OCI-LY1 (cell line): ENCODE results near the gene COMMD3.

ENCODE experiments used
- EZH2 ChIP-seq: fragments of 200-600 bp; sonication (generic), shearing (Covaris generic); IDR thresholded peaks from 2 replicates; pipeline ENCODE4 v1.8.0; 2017; ENCODE audit warnings: borderline replicate concordance, mixed run types, mild to moderate bottlenecking, antibody characterized with exemption, low read length, moderate library complexity, mixed read lengths
- TF ChIP-seq, protein P1 (sequence below): fragments of 200-600 bp; sonication (generic), shearing (Covaris generic); IDR thresholded peaks from 2 replicates; pipeline ENCODE4 v1.5.1; 2017; ENCODE audit warnings: mild to moderate bottlenecking, antibody characterized with exemption, low read length, moderate library complexity, mixed read lengths

DNA sequence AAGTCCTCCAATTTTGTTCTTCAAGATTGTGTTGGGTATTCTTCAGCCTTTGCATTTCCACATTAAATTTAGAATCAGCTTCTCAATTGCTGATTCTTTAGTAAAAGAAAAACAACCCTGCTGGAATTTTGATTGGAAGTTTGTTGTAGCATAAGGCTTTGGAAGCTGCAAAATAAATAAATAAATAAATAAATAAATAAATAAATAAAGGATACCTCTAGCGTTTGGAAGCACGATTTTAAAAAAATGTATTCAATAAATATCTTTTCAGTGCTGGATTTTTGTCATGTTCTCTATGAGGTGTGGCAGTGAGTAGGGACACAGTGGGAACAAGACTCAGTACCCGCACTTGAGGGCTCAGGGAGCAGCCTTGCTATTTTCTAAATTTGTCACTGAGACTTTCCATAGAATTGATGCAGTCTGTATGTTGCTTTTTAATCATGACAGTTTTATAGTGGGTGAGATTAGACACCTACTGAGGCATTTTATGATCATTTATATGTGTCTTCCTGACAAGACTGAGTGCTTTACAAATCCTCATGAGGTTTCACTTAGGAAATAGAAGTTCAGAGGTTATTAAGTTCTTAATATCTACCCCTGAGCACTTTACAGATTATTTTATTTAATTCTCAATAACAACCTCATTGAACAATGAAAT lies 22.3 kb upstream of the COMMD3 start:
- TF ChIP-seq, protein P1, sequence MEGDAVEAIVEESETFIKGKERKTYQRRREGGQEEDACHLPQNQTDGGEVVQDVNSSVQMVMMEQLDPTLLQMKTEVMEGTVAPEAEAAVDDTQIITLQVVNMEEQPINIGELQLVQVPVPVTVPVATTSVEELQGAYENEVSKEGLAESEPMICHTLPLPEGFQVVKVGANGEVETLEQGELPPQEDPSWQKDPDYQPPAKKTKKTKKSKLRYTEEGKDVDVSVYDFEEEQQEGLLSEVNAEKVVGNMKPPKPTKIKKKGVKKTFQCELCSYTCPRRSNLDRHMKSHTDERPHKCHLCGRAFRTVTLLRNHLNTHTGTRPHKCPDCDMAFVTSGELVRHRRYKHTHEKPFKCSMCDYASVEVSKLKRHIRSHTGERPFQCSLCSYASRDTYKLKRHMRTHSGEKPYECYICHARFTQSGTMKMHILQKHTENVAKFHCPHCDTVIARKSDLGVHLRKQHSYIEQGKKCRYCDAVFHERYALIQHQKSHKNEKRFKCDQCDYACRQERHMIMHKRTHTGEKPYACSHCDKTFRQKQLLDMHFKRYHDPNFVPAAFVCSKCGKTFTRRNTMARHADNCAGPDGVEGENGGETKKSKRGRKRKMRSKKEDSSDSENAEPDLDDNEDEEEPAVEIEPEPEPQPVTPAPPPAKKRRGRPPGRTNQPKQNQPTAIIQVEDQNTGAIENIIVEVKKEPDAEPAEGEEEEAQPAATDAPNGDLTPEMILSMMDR: no peak
- TF ChIP-seq EZH2: no peak
